Right lobe of liver (tissue), 4 donors: ENCODE results near the gene SLCO1C1.

ENCODE experiments used
- POLR2A ChIP-seq: fragments of 450-650 bp; IDR thresholded peaks from one replicate; pipeline ENCODE4 v1.6.1; 2017; ENCODE audit warnings: antibody characterized with exemption, mild to moderate bottlenecking
- TF ChIP-seq, protein P1 (sequence below), 4 donors: fragments of 200-600 bp in 3 of 4; fragments of 450-650 bp in 1 of 4; IDR thresholded peaks; one replicate each; pipeline versions ENCODE4 v1.5.1 to v1.8.0; 2016 to 2022; ENCODE audit warnings: antibody characterized with exemption in 4 of 4, mild to moderate bottlenecking in 2 of 4
- donor health status: DM: no; HTN: no; CAD: no.
- donor health status: DM: no; HTN: no; CAD: no.
- donor health status: DM: no; HTN: yes; CAD: no.

DNA sequence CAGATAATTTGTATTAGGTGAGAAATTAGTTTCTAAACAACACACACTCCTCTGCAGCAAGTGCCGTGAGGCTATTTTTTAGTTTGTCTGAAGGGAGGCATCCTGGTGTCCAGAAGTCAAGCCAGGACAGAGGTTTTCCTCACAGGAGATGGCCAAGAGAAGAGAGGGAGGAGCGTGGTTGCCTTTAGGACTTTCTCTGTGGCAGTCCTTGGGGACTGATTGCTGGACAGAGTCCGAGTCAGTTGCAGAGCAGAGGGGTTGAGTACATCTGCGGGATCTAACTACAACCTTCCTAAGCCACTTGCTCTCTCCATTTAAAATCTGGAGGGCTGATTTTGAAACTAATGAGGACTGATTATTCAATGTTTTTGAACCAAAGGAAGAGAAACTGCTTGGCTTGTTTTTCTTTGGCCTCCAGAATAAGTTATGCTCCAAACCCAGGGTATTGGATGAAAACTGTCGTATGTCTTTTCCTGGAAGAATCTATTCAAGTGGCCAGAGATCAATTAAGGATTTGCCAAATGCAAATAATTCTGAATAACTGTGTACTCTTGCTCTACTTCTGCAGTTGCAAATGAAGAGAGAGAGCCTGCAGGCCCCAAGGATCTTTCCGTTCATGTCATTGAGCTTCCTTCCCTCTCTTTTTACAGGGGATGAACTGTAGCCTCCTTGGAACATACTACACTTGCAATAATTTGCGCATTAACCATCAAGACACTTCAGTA lies 1.2 kb downstream of the SLCO1C1 start:
- TF ChIP-seq, protein P1, sequence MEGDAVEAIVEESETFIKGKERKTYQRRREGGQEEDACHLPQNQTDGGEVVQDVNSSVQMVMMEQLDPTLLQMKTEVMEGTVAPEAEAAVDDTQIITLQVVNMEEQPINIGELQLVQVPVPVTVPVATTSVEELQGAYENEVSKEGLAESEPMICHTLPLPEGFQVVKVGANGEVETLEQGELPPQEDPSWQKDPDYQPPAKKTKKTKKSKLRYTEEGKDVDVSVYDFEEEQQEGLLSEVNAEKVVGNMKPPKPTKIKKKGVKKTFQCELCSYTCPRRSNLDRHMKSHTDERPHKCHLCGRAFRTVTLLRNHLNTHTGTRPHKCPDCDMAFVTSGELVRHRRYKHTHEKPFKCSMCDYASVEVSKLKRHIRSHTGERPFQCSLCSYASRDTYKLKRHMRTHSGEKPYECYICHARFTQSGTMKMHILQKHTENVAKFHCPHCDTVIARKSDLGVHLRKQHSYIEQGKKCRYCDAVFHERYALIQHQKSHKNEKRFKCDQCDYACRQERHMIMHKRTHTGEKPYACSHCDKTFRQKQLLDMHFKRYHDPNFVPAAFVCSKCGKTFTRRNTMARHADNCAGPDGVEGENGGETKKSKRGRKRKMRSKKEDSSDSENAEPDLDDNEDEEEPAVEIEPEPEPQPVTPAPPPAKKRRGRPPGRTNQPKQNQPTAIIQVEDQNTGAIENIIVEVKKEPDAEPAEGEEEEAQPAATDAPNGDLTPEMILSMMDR (IDR thresholded peaks at IDR 0.05), result no peak
- no peak for TF ChIP-seq POLR2A
